Epithelial cell of proximal tubule (primary cell): ENCODE measurements around the gene EIF3L. TPM values are rescaled to one million over a fixed set of nuclear protein-coding genes. Genes with fewer than 3 reads are reported as not detected.

Experiments
- DNase-seq: peaks from one replicate; pipeline ENCODE4 v3.0.0-alpha.2; 2011; ENCODE audit warnings: low read depth
- H3K4me3 ChIP-seq: 2 replicates; pipeline ENCODE4 v1.5.1; 2011; ENCODE audit warnings: low read depth, mild to moderate bottlenecking, low read length
- total RNA-seq: library from RNA; depleted of rRNA; stranded (reverse); fragments of >200 nt; gene quantifications from 2 replicates; pipeline ENCODE4 v1.2.3, GENCODE V29; 2015
- TF ChIP-seq, protein P1 (sequence below): conservative IDR thresholded peaks from 2 replicates; pipeline ENCODE4 v1.5.1; 2012; ENCODE audit warnings: low read depth, mild to moderate bottlenecking, low read length

EIF3L gene
- total RNA-seq, 1 donor from 2014 or later = 333 TPM

DNA sequence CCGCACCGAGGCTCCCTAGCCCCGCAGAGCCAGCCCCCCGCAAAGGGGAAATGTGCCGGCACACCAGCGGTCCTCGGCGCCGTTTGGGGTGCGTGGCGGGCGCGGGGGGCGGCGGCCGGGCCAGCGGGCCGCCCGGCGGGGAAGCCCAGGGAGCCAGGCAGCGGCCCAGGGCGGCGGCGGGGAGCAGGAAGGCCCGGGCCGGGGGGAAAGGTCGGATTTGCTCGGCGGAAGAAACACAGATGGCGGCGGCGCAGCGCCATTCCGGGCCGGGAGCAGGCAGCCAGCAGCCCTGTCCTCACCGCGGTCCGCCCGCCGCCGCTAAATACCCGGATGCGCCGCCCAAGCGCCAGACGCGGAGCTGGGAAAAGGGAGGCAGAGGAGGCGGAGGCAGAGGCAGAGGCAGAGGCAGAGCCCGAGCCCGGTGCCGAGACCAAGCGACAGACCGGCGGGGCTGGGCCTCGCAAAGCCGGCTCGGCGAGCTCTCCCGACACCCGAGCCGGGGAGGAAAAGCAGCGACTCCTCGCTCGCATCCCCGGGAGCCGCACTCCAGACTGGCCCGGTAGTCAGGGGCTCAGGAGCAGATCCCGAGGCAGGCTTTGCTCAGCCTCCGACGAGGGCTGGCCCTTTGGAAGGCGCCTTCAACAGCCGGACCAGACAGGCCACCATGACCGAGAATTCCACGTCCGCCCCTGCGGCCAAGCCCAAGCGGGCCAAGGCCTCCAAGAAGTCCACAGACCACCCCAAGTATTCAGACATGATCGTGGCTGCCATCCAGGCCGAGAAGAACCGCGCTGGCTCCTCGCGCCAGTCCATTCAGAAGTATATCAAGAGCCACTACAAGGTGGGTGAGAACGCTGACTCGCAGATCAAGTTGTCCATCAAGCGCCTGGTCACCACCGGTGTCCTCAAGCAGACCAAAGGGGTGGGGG lies 44.1 kb upstream of the EIF3L start:
- TF ChIP-seq, protein P1, sequence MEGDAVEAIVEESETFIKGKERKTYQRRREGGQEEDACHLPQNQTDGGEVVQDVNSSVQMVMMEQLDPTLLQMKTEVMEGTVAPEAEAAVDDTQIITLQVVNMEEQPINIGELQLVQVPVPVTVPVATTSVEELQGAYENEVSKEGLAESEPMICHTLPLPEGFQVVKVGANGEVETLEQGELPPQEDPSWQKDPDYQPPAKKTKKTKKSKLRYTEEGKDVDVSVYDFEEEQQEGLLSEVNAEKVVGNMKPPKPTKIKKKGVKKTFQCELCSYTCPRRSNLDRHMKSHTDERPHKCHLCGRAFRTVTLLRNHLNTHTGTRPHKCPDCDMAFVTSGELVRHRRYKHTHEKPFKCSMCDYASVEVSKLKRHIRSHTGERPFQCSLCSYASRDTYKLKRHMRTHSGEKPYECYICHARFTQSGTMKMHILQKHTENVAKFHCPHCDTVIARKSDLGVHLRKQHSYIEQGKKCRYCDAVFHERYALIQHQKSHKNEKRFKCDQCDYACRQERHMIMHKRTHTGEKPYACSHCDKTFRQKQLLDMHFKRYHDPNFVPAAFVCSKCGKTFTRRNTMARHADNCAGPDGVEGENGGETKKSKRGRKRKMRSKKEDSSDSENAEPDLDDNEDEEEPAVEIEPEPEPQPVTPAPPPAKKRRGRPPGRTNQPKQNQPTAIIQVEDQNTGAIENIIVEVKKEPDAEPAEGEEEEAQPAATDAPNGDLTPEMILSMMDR = no peak
- peak overlapping the region; percentile 81 for H3K4me3 ChIP-seq
- DNase-seq = no peak

DNA sequence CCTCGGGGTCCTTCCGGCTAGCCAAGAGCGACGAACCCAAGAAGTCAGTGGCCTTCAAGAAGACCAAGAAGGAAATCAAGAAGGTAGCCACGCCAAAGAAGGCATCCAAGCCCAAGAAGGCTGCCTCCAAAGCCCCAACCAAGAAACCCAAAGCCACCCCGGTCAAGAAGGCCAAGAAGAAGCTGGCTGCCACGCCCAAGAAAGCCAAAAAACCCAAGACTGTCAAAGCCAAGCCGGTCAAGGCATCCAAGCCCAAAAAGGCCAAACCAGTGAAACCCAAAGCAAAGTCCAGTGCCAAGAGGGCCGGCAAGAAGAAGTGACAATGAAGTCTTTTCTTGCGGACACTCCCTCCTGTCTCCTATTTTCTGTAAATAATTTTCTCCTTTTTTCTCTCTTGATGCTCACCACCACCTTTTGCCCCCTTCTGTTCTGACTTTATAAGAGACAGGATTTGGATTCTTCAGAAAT lies 43.4 kb upstream of the EIF3L start:
- TF ChIP-seq, protein P1 = no peak
- peak overlapping the region; percentile 81 for H3K4me3 ChIP-seq
- DNase-seq = no peak

DNA sequence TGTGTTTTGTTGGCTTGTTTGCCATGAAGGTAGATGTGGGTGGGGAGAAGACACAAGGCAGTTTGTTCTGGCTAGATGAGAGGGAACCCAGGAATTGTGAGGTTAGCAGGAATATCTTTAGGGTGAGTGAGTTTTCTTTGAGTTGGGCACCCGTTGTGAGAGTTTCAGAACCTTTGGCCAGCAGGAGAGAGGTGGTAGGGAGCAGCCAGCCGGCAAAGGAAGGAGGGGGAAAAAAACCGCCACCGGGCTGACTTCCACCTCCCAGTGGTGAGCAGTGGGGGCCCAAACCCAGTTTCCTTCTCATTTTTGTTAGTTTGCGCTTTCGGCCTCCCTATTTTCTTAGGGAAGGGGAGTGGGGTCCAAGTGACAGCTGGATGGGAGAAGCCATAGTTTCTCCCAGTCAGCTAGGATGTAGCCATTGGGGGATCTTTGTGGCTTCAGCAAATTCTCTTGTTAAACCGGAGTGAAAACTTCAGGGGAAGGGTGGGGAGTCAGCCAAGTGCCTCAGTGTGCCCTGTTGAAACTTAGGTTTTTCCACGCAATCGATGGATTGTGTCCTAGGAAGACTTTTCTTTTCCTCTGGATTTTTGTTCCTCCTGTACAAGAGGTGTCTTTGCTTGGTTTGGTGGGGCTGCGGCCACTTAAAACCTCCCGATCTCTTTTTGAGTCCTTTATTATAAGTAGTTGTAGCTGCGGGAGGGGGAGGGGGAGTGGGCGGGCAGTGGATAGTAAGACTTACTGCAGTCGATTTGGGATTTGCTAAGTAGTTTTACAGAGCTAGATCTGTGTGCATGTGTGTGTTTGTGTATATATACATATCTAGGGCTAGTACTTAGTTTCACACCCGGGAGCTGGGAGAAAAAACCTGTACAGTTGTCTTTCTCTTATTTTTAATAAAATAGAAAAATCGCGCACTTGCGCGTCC lies 42.5 kb upstream of the EIF3L start:
- DNase-seq = no peak

DNA sequence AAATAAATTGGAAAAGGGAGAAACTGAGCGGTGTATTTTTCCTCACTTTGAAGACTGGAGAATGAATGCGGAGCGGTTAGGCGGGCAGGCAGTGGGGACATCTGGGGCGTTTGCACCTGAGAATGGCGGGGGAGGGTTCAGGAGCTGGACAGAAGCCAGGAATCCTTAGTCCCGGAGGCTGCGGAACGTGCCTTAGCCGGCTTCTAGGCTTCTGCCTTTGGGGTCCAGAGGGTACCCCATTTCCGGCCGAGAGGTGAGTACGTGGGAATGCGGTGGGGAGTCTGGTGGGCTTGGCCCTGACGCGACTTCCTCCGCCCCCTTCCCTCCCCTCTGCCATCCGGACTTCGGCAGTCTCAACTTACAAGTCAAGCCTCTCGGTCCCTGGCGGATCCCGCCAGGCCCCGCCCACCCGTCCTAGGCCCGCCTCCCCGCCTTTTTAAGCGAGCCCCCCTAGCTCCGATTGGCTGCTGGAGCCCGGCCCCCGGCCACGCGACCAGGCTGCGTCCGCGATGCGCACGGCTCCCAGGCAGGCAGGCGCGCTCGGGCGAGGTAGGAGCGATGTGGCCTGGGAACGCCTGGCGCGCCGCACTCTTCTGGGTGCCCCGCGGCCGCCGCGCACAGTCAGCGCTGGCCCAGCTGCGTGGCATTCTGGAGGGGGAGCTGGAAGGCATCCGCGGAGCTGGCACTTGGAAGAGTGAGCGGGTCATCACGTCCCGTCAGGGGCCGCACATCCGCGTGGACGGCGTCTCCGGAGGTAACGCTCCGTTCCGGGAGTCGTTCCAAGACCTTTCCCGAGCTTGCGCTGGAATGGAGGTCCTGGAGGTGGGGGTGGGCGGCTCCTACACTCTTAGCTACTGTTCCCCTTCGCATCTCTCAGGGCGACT lies 41.6 kb upstream of the EIF3L start, which contains the start of gene GCAT:
TSS of gene GCAT (plus strand) at position 525 of the 884 bp plus-strand sequence. CDS start at position 559, 34 bp downstream.
- TF ChIP-seq, protein P1 = no peak
- DNase-seq = no peak

More for the DNA sequence above, 42.5 kb upstream of the EIF3L start:
- TF ChIP-seq, protein P1 = peak; percentile 8
- H3K4me3 ChIP-seq = peak overlapping the region; percentile 81

DNA sequence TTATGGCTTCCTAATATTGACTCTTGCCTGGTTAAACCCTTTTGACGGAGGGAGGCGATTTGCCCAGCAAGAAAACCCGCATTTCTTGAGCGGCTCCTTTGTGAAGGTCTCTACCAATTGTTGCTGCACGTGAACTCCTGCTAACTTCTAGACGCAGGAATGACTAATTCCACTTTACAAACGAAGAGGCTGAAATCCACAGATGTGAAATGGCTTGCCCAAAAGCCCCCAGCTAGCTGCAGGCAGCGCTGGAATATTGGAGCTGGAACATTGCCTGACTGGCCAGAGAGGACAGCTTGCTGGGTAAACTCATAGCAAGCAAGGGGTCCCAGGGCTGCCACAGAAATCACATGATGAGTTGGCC lies 40.9 kb upstream of the EIF3L start:
- H3K4me3 ChIP-seq = peak overlapping the region; percentile 81
- TF ChIP-seq, protein P1 = no peak
- no peak for DNase-seq

More for the DNA sequence above, 41.6 kb upstream of the EIF3L start, which contains the start of gene GCAT:
- H3K4me3 ChIP-seq = peak within 1 kb of the TSS; percentile 81
